ENCODE data around the gene TMPRSS9.

Gene TMPRSS9

DNA sequence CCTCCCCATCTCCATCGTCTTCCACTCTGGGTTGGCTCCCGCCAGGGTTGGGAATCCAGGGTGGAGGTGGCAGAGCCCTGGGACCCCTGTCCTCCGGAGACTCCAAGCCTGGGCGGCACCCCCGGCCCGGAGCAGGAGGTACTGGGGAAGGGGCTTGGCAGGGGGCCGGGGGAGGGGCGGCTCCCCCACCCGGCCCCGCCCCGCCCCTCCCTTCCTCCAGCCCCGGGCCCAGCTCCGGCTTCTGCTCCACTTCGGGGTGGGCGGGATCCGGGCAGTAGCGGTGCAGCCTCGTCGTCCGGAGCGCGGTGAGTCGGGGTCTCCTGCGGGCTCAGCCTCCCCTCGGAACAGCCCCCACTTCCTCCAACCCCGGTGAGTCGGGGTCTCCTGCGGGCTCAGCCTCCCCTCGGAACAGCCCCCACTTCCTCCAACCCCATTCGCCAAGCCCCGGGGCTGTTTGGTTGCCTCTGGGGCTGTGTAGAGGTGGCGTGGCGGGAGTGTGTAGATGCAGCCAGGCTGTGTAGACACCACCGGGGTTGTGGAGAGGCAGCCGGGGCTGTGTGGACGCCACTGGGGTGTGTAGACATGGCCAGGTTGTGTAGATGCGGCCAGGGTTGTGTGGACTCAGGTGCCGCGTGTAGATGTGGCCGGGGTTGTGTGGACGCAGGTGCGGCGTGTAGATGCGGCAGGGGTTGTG lies at the start of gene TMPRSS9:
TMPRSS9 (plus strand) TSS at position 274 of the 694 bp plus-strand sequence. CDS start 29,521 bp downstream, outside the sequence.
- Histone ChIP-seq H3K27ac (no peak within 1 kb of the TSS), H2AFZ (no peak within 1 kb of the TSS), H3K4me3 (ENCODE audit: low read depth, low read length) (no peak within 1 kb of the TSS), H3K4me2 (ENCODE audit: low read length) (no peak within 1 kb of the TSS), H3K4me1 (no peaks in the 10 kb centered on the region), H3K9me3 (ENCODE audit: control insufficient read depth, low read length) (no peaks in the 10 kb centered on the region), H3K9ac (no peak within 1 kb of the TSS), H3K36me3 (ENCODE audit: control insufficient read depth, insufficient read depth, low read length) (no peaks in the 10 kb centered on the region), H3K27me3 (ENCODE audit: control insufficient read depth, insufficient read depth, low read length) (no peaks in the 10 kb centered on the region), H3K79me2 (no peaks in the 10 kb centered on the region)
- TF ChIP-seq, protein P1, sequence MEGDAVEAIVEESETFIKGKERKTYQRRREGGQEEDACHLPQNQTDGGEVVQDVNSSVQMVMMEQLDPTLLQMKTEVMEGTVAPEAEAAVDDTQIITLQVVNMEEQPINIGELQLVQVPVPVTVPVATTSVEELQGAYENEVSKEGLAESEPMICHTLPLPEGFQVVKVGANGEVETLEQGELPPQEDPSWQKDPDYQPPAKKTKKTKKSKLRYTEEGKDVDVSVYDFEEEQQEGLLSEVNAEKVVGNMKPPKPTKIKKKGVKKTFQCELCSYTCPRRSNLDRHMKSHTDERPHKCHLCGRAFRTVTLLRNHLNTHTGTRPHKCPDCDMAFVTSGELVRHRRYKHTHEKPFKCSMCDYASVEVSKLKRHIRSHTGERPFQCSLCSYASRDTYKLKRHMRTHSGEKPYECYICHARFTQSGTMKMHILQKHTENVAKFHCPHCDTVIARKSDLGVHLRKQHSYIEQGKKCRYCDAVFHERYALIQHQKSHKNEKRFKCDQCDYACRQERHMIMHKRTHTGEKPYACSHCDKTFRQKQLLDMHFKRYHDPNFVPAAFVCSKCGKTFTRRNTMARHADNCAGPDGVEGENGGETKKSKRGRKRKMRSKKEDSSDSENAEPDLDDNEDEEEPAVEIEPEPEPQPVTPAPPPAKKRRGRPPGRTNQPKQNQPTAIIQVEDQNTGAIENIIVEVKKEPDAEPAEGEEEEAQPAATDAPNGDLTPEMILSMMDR (IDR thresholded peaks at IDR 0.05) = no peak

DNA sequence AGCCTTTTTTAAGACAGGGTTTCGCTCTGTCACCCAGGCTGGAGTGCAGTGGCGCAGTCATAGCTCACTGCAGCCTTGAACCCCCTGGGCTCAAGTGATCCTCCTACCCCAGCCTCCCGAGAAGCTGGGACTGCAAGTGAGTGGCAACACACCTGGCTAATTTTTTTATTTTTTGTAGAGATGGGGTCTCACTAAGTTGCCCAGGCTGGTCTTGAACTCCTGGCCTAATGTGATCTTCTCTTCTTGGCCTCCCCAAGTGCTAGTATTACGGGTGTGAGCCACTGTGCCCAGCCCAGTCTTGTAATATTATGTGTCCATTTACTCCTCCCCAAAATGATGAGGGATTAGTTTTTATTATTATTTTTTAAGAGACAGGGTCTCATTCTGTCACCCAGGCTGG lies 49.0 kb upstream of the TMPRSS9 start:
- TF ChIP-seq, protein P1 (IDR thresholded peaks at IDR 0.05) = no peak

DNA sequence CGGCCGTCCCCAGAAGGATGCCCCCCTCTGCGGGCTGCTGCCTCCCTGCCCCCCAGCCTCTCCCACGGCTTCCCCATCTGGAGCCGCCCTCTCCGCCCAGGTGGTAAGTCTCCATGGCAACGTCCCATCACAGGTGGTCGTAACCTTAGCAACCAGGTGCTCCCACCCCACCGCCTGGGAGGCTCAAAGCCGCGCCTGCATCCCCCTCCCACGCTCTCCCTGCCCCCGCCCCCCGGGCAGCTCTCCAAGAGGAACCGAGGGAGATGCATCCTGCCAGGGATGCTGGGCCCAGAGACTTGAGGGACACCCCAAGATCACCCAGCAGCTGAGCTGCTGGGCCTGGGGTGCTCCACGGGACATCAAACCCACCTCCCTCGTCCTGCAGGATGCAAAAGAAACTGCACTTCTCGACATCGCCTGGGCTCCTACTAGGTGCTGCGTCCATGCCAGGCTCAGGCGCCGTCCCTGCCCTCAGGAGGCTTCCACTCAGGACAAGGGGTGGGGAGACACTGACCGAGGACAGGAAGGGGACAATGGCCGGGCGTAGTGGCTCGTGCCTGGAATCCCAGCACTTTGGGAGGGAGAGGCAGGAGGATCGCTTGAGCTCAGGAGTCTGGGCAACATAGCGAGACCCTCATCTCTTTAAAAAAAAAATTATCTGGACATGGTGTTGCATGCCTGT lies 47.1 kb upstream of the TMPRSS9 start:
- TF ChIP-seq, protein P1 (IDR thresholded peaks at IDR 0.05) = no peak
- no peaks in the 10 kb centered on the region for H3K36me3 ChIP-seq (ENCODE audit: control insufficient read depth, insufficient read depth, low read length)
- no peak overlapping the region for H3K4me3 ChIP-seq (ENCODE audit: low read depth, low read length)
- H3K27ac ChIP-seq = no peak overlapping the region
- no peak overlapping the region for H2AFZ ChIP-seq
- H3K4me2 ChIP-seq (ENCODE audit: low read length) = no peak overlapping the region
- H3K9ac ChIP-seq = no peak overlapping the region
- no peaks in the 10 kb centered on the region for H3K27me3 ChIP-seq (ENCODE audit: control insufficient read depth, insufficient read depth, low read length)
- no peaks in the 10 kb centered on the region for H3K4me1 ChIP-seq
- no peaks in the 10 kb centered on the region for H3K9me3 ChIP-seq (ENCODE audit: control insufficient read depth, low read length)
- no peaks in the 10 kb centered on the region for H3K79me2 ChIP-seq

More for the DNA sequence above, 49.0 kb upstream of the TMPRSS9 start:
- Histone ChIP-seq H3K4me2 (ENCODE audit: low read length) (no peak overlapping the region), H3K4me3 (ENCODE audit: low read depth, low read length) (no peak overlapping the region), H3K36me3 (ENCODE audit: control insufficient read depth, insufficient read depth, low read length) (no peaks in the 10 kb centered on the region), H2AFZ (no peak overlapping the region), H3K27ac (no peak overlapping the region), H3K27me3 (ENCODE audit: control insufficient read depth, insufficient read depth, low read length) (peaks cover 4% of the 10 kb centered on the region), H3K79me2 (no peaks in the 10 kb centered on the region), H3K4me1 (no peaks in the 10 kb centered on the region), H3K9ac (no peak overlapping the region), H3K9me3 (ENCODE audit: control insufficient read depth, low read length) (no peaks in the 10 kb centered on the region)

DNA sequence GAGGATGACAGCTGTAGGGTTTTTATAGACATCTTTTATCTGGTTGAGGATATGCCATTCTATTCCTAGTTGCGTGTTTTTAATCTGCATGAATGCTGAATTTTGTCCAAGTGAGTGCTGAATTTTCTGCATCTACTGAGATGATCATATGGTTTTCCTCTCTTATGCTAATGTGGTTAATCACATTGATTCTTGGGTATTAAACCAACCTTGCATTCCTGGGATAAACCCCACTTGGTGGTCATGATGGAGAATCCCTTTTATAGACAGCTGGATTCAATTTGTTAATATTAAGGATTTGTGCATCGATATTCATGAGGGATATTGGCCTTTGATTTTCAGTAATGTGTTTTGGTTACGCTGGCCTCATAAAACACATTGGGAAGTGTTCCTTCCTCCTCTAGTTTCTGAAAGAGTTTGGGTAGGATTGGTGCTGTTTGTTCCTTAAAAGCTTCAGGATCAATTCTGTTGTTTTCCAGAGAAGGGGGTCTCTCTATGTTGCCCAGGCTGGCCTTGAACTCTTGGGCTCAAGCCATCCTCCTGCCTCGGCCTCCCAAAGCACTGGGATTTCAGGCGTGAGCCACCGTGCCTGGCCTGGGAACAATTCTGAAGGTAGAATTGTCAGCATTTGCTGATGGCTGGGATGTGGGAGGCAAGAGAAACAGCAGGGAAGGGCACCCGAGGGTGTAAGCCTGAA lies 44.8 kb upstream of the TMPRSS9 start:
- Histone ChIP-seq H3K27ac (no peak overlapping the region), H3K9ac (no peak overlapping the region), H3K9me3 (ENCODE audit: control insufficient read depth, low read length) (no peaks in the 10 kb centered on the region), H3K36me3 (ENCODE audit: control insufficient read depth, insufficient read depth, low read length) (no peaks in the 10 kb centered on the region), H3K79me2 (no peaks in the 10 kb centered on the region), H2AFZ (no peak overlapping the region), H3K4me2 (ENCODE audit: low read length) (no peak overlapping the region), H3K4me1 (no peaks in the 10 kb centered on the region), H3K4me3 (ENCODE audit: low read depth, low read length) (no peak overlapping the region), H3K27me3 (ENCODE audit: control insufficient read depth, insufficient read depth, low read length) (no peaks in the 10 kb centered on the region)
- TF ChIP-seq, protein P1 (IDR thresholded peaks at IDR 0.05) = no peak
